Kidney (tissue), 14 donors: ENCODE results near the gene SIGLEC9. TPM values are rescaled to one million over a fixed set of nuclear protein-coding genes. Genes with fewer than 3 reads are reported as not detected.

Experiments
- DNase-seq, 5 donors: peaks; one replicate each; pipeline ENCODE4 v3.0.0-alpha.2; 2013 to 2020
- FAIRE-seq: peaks from 2 replicates; lab custom pipeline; 2012; peaks lifted over from hg19 to GRCh38; lab: Jason Lieb, UNC
- H3K27ac ChIP-seq, 2 donors: one replicate each; pipeline ENCODE4 v1.7.0; 2013; ENCODE audit warnings: low read depth in 2 of 2, low read length in 2 of 2, inconsistent platforms in 1 of 2
- H3K27me3 ChIP-seq: one replicate; pipeline ENCODE4 v1.7.1; 2013; ENCODE audit warnings: low read length, inconsistent platforms; ENCODE audit not compliant: control insufficient read depth, insufficient read depth
- H3K36me3 ChIP-seq, 3 donors: one replicate each; pipeline versions ENCODE4 v1.7.0 to v1.7.1; 2013; ENCODE audit warnings: low read length in 3 of 3, control low read depth in 1 of 3, inconsistent platforms in 1 of 3; ENCODE audit not compliant: insufficient read depth in 3 of 3, control insufficient read depth in 2 of 3
- H3K4me1 ChIP-seq, 3 donors: one replicate each; pipeline versions ENCODE4 v1.7.0 to v1.7.1; 2013; ENCODE audit warnings: low read length in 3 of 3, inconsistent platforms in 1 of 3, low read depth in 1 of 3; ENCODE audit not compliant: control insufficient read depth in 2 of 3, insufficient read depth in 2 of 3
- H3K4me3 ChIP-seq, 3 donors: one replicate each; pipeline versions ENCODE4 v1.7.0 to v1.8.1; 2013; ENCODE audit warnings: low read length in 3 of 3, control low read depth in 1 of 3, inconsistent platforms in 1 of 3
- H3K9ac ChIP-seq, 3 donors: one replicate each; pipeline versions ENCODE4 v1.7.0 to v1.7.1; 2013; ENCODE audit warnings: low read length in 3 of 3, control low read depth in 1 of 3, inconsistent platforms in 1 of 3
- H3K9me3 ChIP-seq, 3 donors: one replicate each; pipeline versions ENCODE4 v1.7.0 to v1.7.1; 2013; ENCODE audit warnings: low read length in 3 of 3, control low read depth in 1 of 3, inconsistent platforms in 1 of 3; ENCODE audit not compliant: control insufficient read depth in 2 of 3, insufficient read depth in 1 of 3
- intact Hi-C: fragments of 100-400 bp; cut with DNase I; formaldehyde crosslinking; loops from one replicate; pipeline ENCODE4 v1.11.1; 2022
- polyA plus RNA-seq: library from polyadenylated mRNA; stranded (reverse); fragments of 350-450 nt; fragmentation: Illumina TruSeq; extraction: RNeasy Lipid Tissue Mini Kit (QIAGEN cat#74804); gene quantifications from one replicate; pipeline ENCODE4 v1.2.3, GENCODE V29; 2014; ENCODE audit warnings: low read depth, low replicate concordance; ENCODE audit not compliant: insufficient read depth
- total RNA-seq: library from RNA; stranded (reverse); fragmentation: NEBNext Ultra II Directional; extraction: Animal tissue kit (Norgen Biotek cat#: 25700); gene quantifications from one replicate; pipeline ENCODE4 v1.2.1, GENCODE V29; 2021
- TF ChIP-seq, protein P1 (sequence below): IDR thresholded peaks from 3 replicates; pipeline ENCODE4 v1.5.1; 2012; ENCODE audit warnings: mild to moderate bottlenecking, moderate library complexity, borderline replicate concordance; ENCODE audit not compliant: insufficient read depth; ENCODE audit errors: extremely low read depth
- donor health status: control.
- donor health status: control.
- donor health status: control.
- donor health status: control.
- donor health status: control.
- donor health status: DM: yes; HTN: yes; CAD: no.
- donor health status: Normal renal cell carcinoma (clear cell type).

SIGLEC9 gene
- total and polyA plus RNA-seq, 2 donors from 2014 or later = 1.6 to 8.1 TPM

DNA sequence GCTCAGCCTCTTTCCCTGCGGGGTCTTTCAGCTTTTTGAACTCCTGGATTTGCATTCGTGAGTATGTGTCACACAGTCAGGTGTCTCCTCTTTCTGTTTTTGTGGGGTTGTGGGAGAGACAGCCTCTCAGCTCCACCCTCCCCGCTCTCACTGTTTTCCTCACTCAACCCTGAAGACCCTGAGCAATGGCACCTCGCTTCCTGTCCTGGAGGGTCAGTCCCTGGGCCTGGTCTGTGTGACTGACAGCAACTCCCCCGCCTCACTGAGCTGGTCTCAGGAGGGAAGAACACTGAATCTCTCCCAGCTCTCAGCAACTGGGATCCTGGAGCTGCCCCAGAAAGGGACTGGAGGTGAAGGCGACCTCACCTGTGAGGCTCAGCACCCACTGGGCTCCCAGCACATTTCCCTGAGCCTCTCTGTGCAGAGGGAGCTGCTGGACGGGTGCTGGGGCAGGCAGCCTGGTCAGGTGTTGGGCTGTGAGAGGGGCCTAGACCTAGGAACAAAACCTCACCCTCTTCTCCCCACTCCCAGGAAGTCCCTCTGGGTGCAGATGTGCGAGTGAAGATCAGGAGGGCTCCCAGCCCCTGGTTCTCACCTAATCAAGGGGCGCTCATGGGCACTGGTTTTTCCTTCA lies 13.2 kb downstream of the SIGLEC9 start:
- FAIRE-seq (no peak), DNase-seq (no peak)
- H3K9me3 ChIP-seq = no peaks in the 10 kb centered on the region
- H3K27me3 ChIP-seq = no peaks in the 10 kb centered on the region
- intact Hi-C loops = no loop called here
- H3K4me1 ChIP-seq = no peaks in the 10 kb centered on the region
- TF ChIP-seq, protein P1, sequence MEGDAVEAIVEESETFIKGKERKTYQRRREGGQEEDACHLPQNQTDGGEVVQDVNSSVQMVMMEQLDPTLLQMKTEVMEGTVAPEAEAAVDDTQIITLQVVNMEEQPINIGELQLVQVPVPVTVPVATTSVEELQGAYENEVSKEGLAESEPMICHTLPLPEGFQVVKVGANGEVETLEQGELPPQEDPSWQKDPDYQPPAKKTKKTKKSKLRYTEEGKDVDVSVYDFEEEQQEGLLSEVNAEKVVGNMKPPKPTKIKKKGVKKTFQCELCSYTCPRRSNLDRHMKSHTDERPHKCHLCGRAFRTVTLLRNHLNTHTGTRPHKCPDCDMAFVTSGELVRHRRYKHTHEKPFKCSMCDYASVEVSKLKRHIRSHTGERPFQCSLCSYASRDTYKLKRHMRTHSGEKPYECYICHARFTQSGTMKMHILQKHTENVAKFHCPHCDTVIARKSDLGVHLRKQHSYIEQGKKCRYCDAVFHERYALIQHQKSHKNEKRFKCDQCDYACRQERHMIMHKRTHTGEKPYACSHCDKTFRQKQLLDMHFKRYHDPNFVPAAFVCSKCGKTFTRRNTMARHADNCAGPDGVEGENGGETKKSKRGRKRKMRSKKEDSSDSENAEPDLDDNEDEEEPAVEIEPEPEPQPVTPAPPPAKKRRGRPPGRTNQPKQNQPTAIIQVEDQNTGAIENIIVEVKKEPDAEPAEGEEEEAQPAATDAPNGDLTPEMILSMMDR = no peak
- H3K36me3 ChIP-seq = no peaks in the 10 kb centered on the region
- H3K4me3 ChIP-seq = no peak overlapping the region
- H3K9ac ChIP-seq = no peak overlapping the region
- no peak overlapping the region for H3K27ac ChIP-seq

DNA sequence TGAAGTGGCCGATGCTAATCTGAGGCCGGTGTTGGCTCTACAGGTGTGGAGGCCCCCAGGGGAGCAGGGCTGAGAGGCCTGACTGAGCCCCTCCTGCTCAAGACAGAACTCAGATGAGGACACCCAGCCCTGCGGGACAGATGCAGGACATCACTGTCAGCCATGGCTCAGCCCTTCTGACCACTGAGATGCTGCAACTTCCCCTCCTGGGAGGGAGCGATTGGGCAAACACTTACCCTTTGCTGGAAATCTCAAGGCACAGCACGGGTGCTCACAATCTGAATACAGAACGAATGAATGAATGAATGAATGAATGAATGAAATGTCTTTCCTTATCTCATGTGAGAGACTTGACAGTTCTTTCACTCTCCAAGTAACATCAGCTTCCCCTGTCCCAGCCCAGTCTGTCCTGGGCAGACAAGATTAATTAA lies 13.9 kb downstream of the SIGLEC9 start:
- H3K9ac ChIP-seq = no peak overlapping the region
- no peaks in the 10 kb centered on the region for H3K4me1 ChIP-seq
- no peaks in the 10 kb centered on the region for H3K9me3 ChIP-seq
- no peaks in the 10 kb centered on the region for H3K36me3 ChIP-seq
- TF ChIP-seq, protein P1 = no peak
- H3K4me3 ChIP-seq = no peak overlapping the region
- intact Hi-C loops = no loop called here
- peak overlapping the region in 1 of 2 donors; percentile 37 for H3K27ac ChIP-seq
- DNase-seq = peak in 1 of 5 donors; percentile 61
- no peaks in the 10 kb centered on the region for H3K27me3 ChIP-seq
- no peak for FAIRE-seq

DNA sequence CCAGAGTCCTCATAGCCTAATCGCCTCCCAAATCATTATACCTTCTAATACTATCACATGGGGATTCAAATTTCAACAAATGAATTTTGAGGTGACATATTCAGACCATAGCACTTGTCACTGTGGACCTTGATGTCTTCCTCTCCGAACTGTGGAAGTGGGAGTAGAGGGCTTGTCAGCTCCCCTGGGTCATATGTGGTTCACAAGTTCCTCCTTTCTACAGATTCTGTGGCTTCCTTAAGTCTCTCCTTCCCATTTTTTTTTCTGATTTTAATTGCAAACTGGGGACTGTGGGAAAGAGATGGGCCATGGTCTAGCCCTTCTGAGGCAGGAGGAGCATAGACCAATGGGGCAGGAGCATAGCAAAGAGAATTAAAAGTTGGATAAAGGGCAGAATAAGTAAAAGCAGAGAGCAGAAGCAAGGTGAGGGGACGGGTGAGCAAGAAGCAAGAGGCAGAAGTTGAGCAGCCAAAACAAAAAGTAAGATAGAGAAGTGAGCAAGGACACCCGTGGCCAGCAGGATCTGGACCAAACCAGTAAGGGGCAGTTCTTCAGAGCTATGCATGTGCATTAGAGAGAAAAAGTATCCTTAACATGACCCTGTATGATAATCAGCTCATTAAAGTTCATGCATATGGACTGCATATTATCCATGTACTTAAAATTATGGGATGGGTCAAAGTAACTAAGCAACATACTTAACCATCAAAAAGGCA lies 14.8 kb downstream of the SIGLEC9 start:
- intact Hi-C loops = no loop called here
- no peaks in the 10 kb centered on the region for H3K4me1 ChIP-seq
- H3K27ac ChIP-seq = peak overlapping the region in 1 of 2 donors; percentile 37
- no peak overlapping the region for H3K4me3 ChIP-seq
- no peaks in the 10 kb centered on the region for H3K27me3 ChIP-seq
- FAIRE-seq (no peak), DNase-seq (no peak)
- H3K9ac ChIP-seq = no peak overlapping the region
- TF ChIP-seq, protein P1 = no peak
- no peaks in the 10 kb centered on the region for H3K9me3 ChIP-seq
- H3K36me3 ChIP-seq = no peaks in the 10 kb centered on the region
